Measurements from ENCODE around the gene USP34.
"Not testable (repeated sequence)": the region's sequence is repeated elsewhere in the genome, so short reads cannot be mapped to it uniquely, and the experiment has no call there.

Gene USP34

DNA sequence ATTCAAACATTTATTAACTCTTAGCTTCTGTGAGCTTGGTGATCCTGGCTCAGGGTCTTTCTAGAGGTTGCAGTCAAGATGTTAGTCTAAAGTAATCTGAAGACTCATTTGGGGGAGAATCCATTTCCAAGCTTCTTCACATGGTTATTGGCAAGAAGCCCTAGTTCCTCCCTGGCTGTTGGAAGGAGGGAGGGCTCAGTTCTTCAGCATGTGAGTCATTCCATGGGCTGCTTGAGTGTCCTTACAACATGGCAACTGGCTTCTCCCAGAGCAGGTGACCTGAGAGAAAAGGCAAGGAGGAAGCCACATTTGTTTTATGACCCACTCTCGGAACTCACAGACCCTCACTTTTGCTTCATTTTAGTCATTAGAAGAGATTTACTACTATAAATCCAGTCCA is 319.5 kb downstream of the USP34 start:
- DNase-seq (ENCODE audit: low read depth), result no peak

DNA sequence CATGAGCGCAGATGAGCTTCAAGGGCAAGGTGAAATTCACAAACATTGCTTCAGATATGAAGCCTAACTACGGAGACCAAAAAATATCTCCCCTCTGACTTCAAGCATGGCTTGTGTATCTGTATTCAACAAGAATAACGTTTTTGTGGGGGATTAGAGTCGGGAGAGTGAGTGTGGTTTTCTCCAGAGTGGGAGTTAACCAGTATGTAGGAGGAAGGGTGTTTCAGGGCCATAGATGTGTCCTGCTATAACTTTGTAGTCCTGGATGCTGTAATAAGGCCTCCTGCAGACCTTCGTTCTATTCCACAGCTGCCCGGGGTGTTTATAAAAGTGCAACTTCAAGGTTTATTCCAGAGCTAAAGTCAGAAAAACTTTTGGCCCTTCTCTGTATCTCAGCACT is 321.8 kb downstream of the USP34 start:
- no peak for DNase-seq (ENCODE audit: low read depth)

DNA sequence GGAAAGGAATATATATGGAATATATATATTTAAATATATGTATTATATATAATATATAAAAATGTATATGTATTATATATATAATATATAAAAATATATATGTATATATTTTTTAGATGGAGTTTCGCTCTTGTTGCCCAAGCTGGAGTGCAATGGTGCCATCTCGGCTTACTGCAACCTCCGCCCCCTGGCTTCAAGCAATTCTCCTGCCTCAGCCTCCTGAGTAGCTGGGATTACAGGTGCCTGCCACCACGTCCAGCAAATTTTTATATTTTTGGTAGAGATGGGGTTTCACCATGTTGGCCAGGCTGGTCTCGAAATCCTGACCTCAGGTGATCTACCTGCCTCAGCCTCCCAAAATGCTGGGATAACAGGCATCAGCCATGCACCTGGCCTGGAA is 322.8 kb downstream of the USP34 start:
- not testable (repeated sequence) for DNase-seq (ENCODE audit: low read depth)

DNA sequence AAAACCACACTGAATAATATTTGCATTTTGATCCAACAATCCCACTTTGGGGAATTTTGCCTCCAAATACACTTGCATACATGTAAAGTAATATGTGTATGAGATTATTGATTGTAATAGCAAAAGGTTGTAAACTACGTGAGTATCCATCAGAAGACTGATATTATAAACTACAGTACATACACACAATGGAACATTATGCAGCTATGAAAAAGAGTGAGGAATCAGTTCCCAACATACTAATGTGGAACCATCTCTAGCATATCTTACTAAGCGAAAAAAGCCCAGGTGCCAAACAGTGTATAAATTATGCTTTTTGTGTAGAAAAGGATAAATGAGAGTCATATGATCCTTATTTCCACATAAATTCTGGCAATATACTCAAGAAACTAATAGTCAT is 324.9 kb downstream of the USP34 start:
- DNase-seq (ENCODE audit: low read depth), result no peak

DNA sequence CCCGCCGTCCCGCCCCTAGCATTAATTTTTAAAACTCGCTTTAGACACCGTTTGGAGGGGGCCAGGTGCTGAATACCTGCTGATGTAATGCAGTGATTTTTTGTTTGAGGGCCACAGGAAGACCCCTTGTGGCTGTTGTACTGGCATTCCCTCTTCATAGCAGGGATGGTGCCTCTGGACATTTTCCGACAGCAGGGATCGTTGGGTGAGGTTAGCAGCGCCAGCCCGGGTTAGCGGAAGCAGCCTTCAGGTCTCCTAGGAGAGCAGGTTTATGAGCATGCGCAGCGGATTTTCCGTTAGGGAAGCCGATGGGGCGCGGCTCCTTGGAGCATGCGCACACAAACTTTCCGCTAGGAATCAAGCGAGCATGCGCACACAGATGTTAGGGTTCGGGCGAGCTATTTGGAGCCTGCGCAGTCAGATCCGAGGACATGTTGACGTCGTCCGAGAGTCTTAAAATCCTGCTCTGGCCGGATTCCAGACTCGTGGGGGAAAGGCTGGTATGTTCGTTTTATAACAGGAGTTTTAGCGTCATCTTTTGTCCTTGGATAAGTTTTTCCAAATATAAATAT is 326.1 kb downstream of the USP34 start:
- DNase-seq (ENCODE audit: low read depth), result peak; percentile 85

- DNase-seq (ENCODE audit: low read depth), result no peak
These were observed 329.7 kb downstream of the USP34 start for GRCh38 chr2:61141151-61141550.

DNA sequence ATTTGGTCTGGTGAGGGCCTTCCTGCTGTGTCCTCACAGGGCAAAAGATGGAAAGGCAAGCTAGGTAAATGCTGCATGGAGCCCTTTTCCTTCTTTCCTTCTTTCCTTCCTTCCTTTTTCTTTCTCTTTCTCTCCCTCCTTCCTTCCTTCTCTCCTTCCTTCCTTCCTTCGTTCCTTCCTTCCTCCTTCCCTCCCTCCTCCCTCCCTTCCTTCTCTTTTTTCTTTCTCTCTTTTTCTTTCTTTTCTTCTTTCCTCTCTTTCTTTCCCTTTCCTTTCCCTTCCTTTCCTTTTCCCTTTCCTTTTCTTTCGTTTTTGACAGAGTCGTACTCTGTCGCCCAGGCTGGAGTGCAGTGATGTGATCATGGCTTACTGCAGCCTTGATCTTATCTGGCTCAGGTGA is 332.0 kb downstream of the USP34 start:
- no peak for DNase-seq (ENCODE audit: low read depth)

Measured in activated T-helper 9 cell treated with anti-CD3 and anti-CD28 coated beads, Interleukin-2, amount 50 U/mL, for 16 hours (primary cell).